ENCODE measurements around the gene SMC2.

SMC2 gene

DNA sequence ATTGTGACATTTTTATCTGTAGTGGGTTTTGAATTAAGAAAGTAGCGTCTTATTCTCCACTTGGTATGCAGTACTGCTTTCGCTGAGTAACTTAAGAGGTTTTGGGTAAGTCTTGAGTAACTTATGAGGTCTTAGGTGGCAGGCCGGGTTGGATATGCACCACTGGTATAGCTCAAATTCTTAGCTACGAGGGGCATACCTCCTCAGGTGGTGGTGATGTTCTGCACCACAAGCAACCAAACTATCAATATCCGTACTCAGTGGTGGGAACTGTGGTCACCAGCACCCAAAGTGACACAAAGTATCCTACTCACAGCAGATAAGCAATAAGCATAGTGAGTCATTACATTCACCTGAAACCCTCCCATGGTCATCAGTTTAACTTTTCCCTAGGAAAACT is 13.7 kb downstream of the SMC2 start:
- no peak for DNase-seq (ENCODE audit: low spot score)

DNA sequence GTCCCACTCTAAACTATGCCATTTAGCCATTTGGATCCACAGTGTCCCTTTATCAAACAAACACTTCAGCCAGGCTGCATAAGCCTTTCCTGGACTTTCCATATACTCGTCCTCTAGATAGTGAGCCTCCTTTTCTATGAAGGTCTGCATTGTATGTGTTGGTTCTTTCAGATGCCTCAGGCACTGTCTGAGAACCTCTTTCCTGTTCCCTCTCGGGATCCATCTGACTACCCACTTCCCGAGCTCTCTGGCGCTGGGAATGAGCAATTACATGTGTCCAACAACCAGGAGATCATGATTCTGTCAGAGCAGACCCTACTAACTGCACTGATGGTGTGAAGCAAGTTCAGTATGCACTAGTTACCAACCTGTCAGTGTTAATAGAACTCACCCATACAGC is 14.2 kb downstream of the SMC2 start:
- no peak for DNase-seq (ENCODE audit: low spot score)

DNA sequence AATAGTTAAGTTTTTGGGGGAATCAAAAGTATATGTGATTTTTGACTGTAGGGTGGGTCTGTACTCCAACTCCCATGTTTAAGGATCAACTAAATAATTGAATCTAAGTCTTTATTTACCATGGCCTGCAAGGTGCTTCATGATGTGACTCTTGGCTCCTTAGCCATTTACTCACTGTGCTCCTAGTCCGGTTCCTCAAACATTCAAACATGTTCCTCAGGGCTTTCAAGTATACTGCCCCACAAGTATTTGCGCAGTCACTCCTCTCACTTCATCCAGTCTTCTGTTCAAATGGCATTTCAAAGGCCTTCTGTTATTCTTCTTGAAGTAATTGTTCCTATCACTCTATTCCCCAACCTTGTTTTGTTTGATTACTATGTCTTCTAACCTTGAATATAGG is 16.4 kb downstream of the SMC2 start:
- no peak for DNase-seq (ENCODE audit: low spot score)

DNA sequence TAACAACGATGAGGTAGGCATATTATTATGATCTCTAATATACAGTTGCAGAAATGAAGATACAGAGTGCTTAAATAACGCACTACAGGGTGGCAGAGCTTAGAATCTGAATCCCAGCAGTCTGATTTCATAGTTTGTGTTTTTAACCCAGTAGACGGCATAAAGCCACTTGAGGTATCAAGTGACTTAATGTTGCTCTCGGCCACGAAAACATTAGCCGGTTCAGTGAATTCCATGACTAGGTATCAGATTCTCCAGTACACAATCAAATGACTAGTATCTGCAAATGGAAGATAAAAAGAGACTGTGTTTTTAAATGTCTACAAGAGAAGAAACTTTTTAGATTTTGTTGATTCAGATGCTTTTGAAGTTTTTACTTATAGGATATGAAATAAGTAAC is 24.8 kb downstream of the SMC2 start:
- DNase-seq (ENCODE audit: low spot score) = no peak

DNA sequence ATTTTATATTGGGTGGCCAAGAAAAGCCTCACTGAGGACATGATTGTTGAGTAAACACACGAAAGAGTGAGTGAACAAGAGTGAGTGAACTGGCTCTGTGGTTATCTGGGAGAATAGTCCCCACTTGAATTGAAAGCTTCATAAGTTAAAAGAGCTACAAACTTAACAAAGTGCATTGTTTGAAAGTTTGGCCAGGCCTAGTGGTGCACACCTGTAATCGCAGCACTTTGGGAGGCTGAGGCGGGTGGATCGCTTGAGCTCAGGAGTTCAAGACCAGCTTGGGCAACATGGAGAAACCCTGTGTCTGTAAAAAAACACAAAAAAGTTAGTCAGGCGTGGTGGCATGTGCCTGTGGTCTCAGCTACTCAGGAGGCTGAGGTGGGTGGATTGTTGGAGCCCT is 26.9 kb downstream of the SMC2 start:
- DNase-seq (ENCODE audit: low spot score) = no peak

DNA sequence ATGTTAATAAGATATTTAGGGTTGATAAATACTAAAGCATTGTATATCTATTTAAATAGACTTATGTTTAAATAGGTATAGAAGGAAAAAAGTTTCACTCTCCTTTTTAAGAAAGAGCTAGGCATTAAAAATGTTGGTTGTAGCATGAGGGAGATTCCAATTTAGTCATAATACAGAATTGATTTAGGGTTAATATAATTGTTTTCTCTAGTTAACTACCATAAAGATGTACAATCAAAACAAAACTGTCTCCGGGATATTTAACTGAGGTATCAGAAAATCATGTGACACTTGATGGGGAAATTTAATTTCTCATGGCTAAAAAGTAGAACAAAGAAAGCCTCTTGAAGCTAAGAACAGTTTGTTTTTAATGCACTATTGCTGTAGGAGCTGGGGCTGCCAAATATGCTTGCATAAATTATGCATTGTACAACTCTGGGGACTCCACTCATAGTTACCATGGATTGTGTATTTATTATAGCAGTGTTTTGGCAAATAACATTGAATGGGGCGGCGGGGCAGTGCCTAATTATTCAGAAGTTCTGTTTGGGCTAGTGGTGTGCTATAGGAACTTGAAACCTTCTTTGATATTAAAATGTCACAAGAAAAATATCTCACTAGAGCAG is 44.2 kb downstream of the SMC2 start:
- DNase-seq (ENCODE audit: low spot score) = no peak

DNA sequence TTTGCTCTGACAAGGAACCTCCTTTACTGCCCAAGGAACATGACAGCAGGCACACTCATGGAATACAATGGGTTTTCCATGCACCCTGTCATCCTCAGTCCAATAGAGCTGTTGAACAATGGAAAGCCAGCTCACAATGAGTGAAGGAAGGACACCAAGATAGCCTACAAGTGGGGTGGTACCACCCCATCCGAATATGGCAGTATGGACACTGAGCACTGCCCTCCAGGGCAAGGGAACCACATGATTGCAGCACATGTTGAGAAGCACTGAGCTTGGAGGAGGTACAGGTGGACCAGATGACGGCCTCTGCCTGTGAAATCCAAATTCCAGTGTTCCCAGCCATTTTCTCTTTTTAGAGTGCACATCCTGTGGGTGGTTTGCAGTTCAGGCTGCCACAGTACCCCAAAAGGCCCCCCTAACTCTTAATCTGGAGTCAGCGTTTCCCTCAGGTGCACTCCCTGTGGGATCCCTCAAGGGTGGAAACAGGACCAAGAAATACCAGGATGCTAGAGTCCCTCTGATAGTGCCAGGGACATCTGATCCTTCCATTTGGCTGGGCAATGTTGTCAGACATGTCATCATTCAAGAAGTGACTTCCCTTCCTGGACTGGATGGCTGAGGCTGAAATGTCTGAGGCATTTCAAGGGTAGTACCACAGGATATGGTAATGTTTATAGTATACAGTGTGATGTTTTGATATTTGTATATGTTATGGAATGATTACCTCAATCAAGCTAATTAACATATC is 48.9 kb downstream of the SMC2 start:
- DNase-seq (ENCODE audit: low spot score) = no peak

DNA sequence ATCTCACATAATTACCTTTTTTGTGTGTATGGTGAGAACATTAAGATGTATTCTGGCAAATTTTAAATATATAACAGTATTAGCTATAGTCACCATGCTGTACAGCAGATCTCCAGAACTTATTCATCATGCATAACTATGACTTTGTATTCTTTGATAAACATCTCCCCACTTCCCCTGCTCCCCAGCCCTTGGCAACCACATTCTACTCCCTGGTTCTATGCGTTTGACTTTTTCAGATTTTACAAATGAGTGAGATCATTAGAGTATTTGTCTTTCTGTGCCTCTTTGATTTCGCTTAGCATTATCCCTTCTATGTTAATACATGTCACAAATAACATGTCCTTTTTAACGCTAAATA is 49.4 kb downstream of the SMC2 start:
- no peak for DNase-seq (ENCODE audit: low spot score)

DNA sequence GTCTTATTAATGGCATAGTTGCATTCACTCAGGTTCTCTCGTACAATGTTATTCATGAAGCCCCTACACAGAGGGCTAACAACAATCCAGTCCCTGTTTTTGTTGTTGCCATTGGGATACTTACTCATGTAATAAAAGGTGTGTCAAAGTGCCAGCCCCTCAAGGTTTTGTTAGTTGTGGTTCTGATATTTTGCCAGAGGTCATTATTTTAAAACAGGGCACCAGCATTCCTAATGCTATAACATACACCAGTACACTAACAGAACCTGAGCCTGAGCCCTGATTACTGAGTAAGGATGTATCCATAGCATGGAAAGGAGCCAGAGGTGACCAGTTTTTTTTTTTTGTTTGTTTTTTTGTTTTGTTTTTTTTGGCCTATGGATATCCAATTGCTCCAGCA is 50.2 kb downstream of the SMC2 start:
- no peak for DNase-seq (ENCODE audit: low spot score)

DNA sequence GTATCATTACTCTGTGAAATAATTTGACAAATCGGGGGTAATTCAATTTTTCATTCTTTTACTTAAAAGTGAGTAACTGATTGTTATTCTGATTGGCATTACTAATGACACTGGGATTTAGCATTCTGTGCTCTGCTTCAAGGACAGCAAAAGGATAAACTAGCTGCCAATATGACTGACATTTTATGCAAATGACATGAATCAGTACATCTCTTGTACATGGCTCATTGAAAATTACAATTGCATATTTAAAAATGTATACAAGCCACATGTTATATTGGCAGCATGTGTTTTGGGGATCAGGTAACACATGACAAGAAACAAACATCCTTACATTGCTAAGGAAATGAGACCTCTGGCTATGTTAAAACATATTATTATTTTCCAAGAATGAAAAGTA is 79.0 kb downstream of the SMC2 start:
- DNase-seq (ENCODE audit: low spot score) = no peak

DNA sequence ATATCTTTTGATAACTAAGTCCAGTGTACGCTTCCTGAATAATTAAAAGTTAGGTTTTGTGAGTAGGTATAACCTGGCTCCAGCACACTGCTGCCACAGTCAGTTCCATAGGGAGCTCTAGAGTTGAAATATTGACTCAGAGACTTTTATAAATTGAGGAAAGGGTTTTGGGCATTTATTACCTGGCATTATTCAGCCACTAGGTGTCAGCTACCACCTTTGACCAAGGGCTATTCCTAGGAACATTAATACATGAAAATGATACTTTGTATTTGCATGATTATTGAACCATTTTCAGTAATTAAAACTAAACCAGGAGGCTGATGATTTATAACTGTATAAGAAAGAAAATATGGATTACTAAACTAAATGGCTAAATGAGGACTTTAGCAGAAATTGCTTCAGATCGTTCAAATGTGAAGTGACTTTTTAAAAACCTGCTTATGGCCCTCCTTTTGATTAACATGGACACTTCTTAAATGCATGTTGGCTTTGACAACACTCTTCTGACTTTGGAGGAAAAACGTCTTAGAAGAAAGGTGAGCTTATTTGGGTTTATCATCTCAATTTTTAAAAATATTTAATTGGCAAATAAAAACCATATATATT is 83.0 kb downstream of the SMC2 start:
- no peak for DNase-seq (ENCODE audit: low spot score)

DNA sequence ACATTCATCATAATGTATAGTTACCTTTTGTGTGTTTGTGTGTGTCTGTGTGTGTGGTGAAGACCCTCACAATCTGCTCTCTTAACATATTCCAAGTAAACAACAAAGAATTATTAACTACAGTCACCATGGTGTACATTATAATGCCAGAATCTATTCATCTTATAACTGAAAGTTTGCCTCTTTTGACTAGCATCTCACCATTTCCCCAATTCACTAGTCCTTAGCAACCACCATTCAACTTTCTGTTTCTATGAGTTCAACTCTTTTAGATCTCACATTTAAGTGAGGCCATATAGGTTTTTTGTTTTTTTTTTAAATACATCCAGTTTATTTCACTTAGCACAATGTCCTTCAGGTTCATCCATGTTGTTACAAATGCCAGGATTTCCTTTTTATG is 83.6 kb downstream of the SMC2 start:
- DNase-seq (ENCODE audit: low spot score) = no peak
